H1 (cell line): Measurements from ENCODE around the gene NXPH3. TPM values are rescaled to one million over a fixed set of nuclear protein-coding genes. Genes with fewer than 3 reads are reported as not detected.

Source experiments
- CTCF ChIA-PET: fragments of 300-600 bp; sonication (Branson Sonifier 250); formaldehyde crosslinking; loops from one replicate; lab custom pipeline; 2021; ENCODE audit not compliant: partially characterized antibody; lab: Charles Lee
- POLR2A ChIA-PET: fragments of 300-600 bp; sonication (Branson Sonifier 250); formaldehyde crosslinking; loops from one replicate; lab custom pipeline; 2021; ENCODE audit warnings: inconsistent platforms; ENCODE audit not compliant: partially characterized antibody; lab: Charles Lee
- DNase-seq, 2 experiments: peaks; one replicate each; pipeline versions ENCODE4 v3.0.0 to v3.0.0-alpha.2; 2010 to 2022; ENCODE audit warnings: low spot score in 2 of 2, low read depth in 1 of 2, mixed read lengths in 1 of 2
- FAIRE-seq: peaks from 2 replicates; lab custom pipeline; 2011; peaks lifted over from hg19 to GRCh38; lab: Jason Lieb, UNC
- H2AFZ ChIP-seq: 2 replicates; pipeline ENCODE4 v1.8.1; 2012; ENCODE audit warnings: low read length, inconsistent platforms
- H2AK5ac ChIP-seq: 2 replicates; pipeline ENCODE4 v1.6.1; 2013; ENCODE audit warnings: low read depth, low read length
- H2BK120ac ChIP-seq: replicated peaks from 2 replicates; pipeline ENCODE3; 2013; ENCODE audit warnings: low read depth, low read length, inconsistent platforms
- H2BK12ac ChIP-seq: 2 replicates; pipeline ENCODE4 v1.6.1; 2013; ENCODE audit warnings: low read depth, low read length
- H2BK15ac ChIP-seq: 2 replicates; pipeline ENCODE4 v1.6.1; 2013; ENCODE audit warnings: low read length
- H2BK20ac ChIP-seq: 2 replicates; pipeline ENCODE4 v1.6.1; 2013; ENCODE audit warnings: low read length
- H2BK5ac ChIP-seq: 2 replicates; pipeline ENCODE4 v1.6.1; 2013; ENCODE audit warnings: low read depth, low read length
- H3K14ac ChIP-seq: 2 replicates; pipeline ENCODE4 v1.6.1; 2013; ENCODE audit warnings: inconsistent platforms; ENCODE audit not compliant: insufficient read length
- H3K18ac ChIP-seq: 2 replicates; pipeline ENCODE4 v1.6.1; 2013; ENCODE audit warnings: low read length; ENCODE audit errors: extremely low read depth
- H3K23ac ChIP-seq: 2 replicates; pipeline ENCODE4 v1.6.1; 2013; ENCODE audit warnings: inconsistent platforms; ENCODE audit not compliant: insufficient read length
- H3K23me2 ChIP-seq: 2 replicates; pipeline ENCODE4 v1.6.1; 2013; ENCODE audit warnings: low read depth, low read length
- H3K27ac ChIP-seq: 2 replicates; pipeline ENCODE4 v1.6.1; 2011; ENCODE audit warnings: low read depth, low read length, inconsistent platforms
- H3K27me3 ChIP-seq, 4 experiments: replicated peaks in 1 of 4; 1 replicate in 1 of 4; 2 replicates in 3 of 4; pipeline versions ENCODE4 v1.6.1 to v1.8.1; 2011 to 2013; ENCODE audit warnings: low read length in 3 of 4, mild to moderate bottlenecking in 3 of 4, inconsistent platforms in 2 of 4, mixed read lengths in 2 of 4, moderate library complexity in 1 of 4; ENCODE audit not compliant: control insufficient read depth in 3 of 4, insufficient read depth in 3 of 4; ENCODE audit errors: extremely low read depth in 1 of 4
- H3K36me3 ChIP-seq, 4 experiments: 2 replicates each; pipeline versions ENCODE4 v1.6.1 to v1.8.1; 2011 to 2013; ENCODE audit warnings: mild to moderate bottlenecking in 4 of 4, low read length in 3 of 4, moderate library complexity in 2 of 4, control low read depth in 1 of 4, inconsistent platforms in 1 of 4; ENCODE audit not compliant: insufficient read depth in 4 of 4, control insufficient read depth in 2 of 4
- H3K4ac ChIP-seq: replicated peaks from 2 replicates; pipeline ENCODE3; 2013; ENCODE audit warnings: low read length, low read depth, mixed read lengths, inconsistent platforms; ENCODE audit not compliant: insufficient read length
- H3K4me1 ChIP-seq, 4 experiments: replicated peaks in 1 of 4; 1 replicate in 1 of 4; 2 replicates in 3 of 4; pipeline versions ENCODE4 v1.6.1 to v1.8.1; 2011 to 2013; ENCODE audit warnings: low read length in 3 of 4, inconsistent platforms in 2 of 4, mixed read lengths in 1 of 4; ENCODE audit not compliant: insufficient read depth in 4 of 4, control insufficient read depth in 3 of 4
- H3K4me2 ChIP-seq, 2 experiments: 2 replicates each; pipeline versions ENCODE4 v1.6.1 to v1.8.1; 2011 to 2013; ENCODE audit warnings: low read depth in 2 of 2, low read length in 2 of 2, control low read depth in 1 of 2, inconsistent platforms in 1 of 2, mild to moderate bottlenecking in 1 of 2; ENCODE audit not compliant: insufficient read depth in 1 of 2
- H3K4me3 ChIP-seq, 4 experiments: fragments of 200-600, 300-600 bp in 1 of 4; sonication (generic), shearing (Covaris generic), sonication (Bioruptor Twin) in 1 of 4; 2 replicates each; pipeline versions ENCODE4 v1.5.1 to v1.8.1; 2011 to 2016; ENCODE audit warnings: low read length in 4 of 4, low read depth in 3 of 4, control low read depth in 2 of 4, inconsistent platforms in 2 of 4, mild to moderate bottlenecking in 2 of 4, mixed read lengths in 1 of 4, moderate library complexity in 1 of 4; ENCODE audit not compliant: insufficient read depth in 2 of 4; ENCODE audit errors: extremely low read depth in 1 of 4
- H3K56ac ChIP-seq: replicated peaks from 2 replicates; pipeline ENCODE3; 2013; ENCODE audit warnings: low read depth, mild to moderate bottlenecking, mixed read lengths, low read length, inconsistent platforms; ENCODE audit not compliant: insufficient read length
- H3K79me1 ChIP-seq: 2 replicates; pipeline ENCODE4 v1.6.1; 2013; ENCODE audit warnings: low read depth, low read length, control low read depth
- H3K79me2 ChIP-seq, 2 experiments: 2 replicates each; pipeline versions ENCODE4 v1.6.1 to v1.8.1; 2012 to 2013; ENCODE audit warnings: low read length in 2 of 2, mild to moderate bottlenecking in 2 of 2, inconsistent platforms in 1 of 2; ENCODE audit not compliant: insufficient read depth in 2 of 2, control insufficient read depth in 1 of 2
- H3K9ac ChIP-seq, 4 experiments: replicated peaks in 1 of 4; 1 replicate in 1 of 4; 2 replicates in 3 of 4; pipeline versions ENCODE4 v1.6.1 to v1.8.1; 2011 to 2013; ENCODE audit warnings: low read depth in 3 of 4, low read length in 3 of 4, control low read depth in 2 of 4, mild to moderate bottlenecking in 2 of 4, moderate library complexity in 2 of 4, inconsistent platforms in 1 of 4; ENCODE audit errors: extremely low read depth in 1 of 4
- H3K9me3 ChIP-seq, 2 experiments: 2 replicates each; pipeline versions ENCODE4 v1.6.1 to v1.8.1; 2012 to 2013; ENCODE audit warnings: mild to moderate bottlenecking in 2 of 2, moderate library complexity in 2 of 2, control low read depth in 1 of 2, inconsistent platforms in 1 of 2, low read depth in 1 of 2, low read length in 1 of 2, mixed read lengths in 1 of 2; ENCODE audit not compliant: insufficient read depth in 2 of 2
- H4K20me1 ChIP-seq, 2 experiments: replicated peaks in 1 of 2; 2 replicates each; pipeline versions ENCODE3 to v1.8.1; 2011 to 2013; ENCODE audit warnings: inconsistent platforms in 2 of 2, low read length in 2 of 2, mild to moderate bottlenecking in 1 of 2; ENCODE audit not compliant: insufficient read depth in 2 of 2, control insufficient read depth in 1 of 2
- H4K5ac ChIP-seq: 2 replicates; pipeline ENCODE4 v1.6.1; 2013; ENCODE audit warnings: low read length, low read depth, mixed read lengths, inconsistent platforms; ENCODE audit not compliant: insufficient read length
- H4K8ac ChIP-seq: 2 replicates; pipeline ENCODE4 v1.8.0; 2013; ENCODE audit warnings: mild to moderate bottlenecking, moderate library complexity, low read length, inconsistent platforms; ENCODE audit not compliant: insufficient read depth; ENCODE audit errors: extremely low read depth
- H4K91ac ChIP-seq: replicated peaks from 2 replicates; pipeline ENCODE3; 2013; ENCODE audit warnings: low read length, mixed read lengths, inconsistent platforms; ENCODE audit not compliant: insufficient read length
- CHD1 ChIP-seq: IDR thresholded peaks from 2 replicates; pipeline ENCODE4 v1.6.1; 2012; ENCODE audit warnings: low read depth, low read length, improper control_type of control experiment
- GABPA ChIP-seq: IDR thresholded peaks from 2 replicates; pipeline ENCODE4 v1.6.1; 2011; ENCODE audit warnings: mild to moderate bottlenecking, low read length, moderate library complexity, borderline replicate concordance; ENCODE audit not compliant: insufficient read depth
- GTF2F1 ChIP-seq: IDR thresholded peaks from 2 replicates; pipeline ENCODE4 v1.6.1; 2012; ENCODE audit warnings: low read depth, low read length, improper control_type of control experiment, borderline replicate concordance
- KDM4A ChIP-seq: IDR thresholded peaks from one replicate; pipeline ENCODE4 v1.7.1; 2012; ENCODE audit warnings: low read depth, mild to moderate bottlenecking, moderate library complexity, low read length, inconsistent platforms; ENCODE audit not compliant: severe bottlenecking
- NANOG ChIP-seq: IDR thresholded peaks from 2 replicates; pipeline ENCODE4 v1.6.1; 2011; ENCODE audit warnings: low read length, low read depth, mild to moderate bottlenecking, inconsistent platforms; ENCODE audit not compliant: insufficient read depth, poor library complexity, severe bottlenecking
- PHF8 ChIP-seq: fragments of 200-600 bp; sonication (generic); conservative IDR thresholded peaks from 2 replicates; pipeline ENCODE4 v1.7.1; 2012; ENCODE audit warnings: low read depth, mild to moderate bottlenecking, inconsistent platforms, low read length, moderate library complexity
- TAF7 ChIP-seq: optimal IDR thresholded peaks from 2 replicates; pipeline ENCODE3; 2011; ENCODE audit warnings: low read depth, mild to moderate bottlenecking, inconsistent platforms, low read length, moderate library complexity, borderline replicate concordance
- TCF12 ChIP-seq: IDR thresholded peaks from 2 replicates; pipeline ENCODE4 v1.6.1; 2011; ENCODE audit warnings: low read depth, mild to moderate bottlenecking, low read length
- TEAD4 ChIP-seq: IDR thresholded peaks from 2 replicates; pipeline ENCODE4 v1.6.1; 2012; ENCODE audit warnings: low read depth, low read length, inconsistent platforms, mixed read lengths
- WGBS, 2 experiments: shearing (Covaris generic) in 1 of 2; methylation state at CpG; one replicate each; pipeline versions ENCODE4 v1.1.6 to v1.1.7; 2013 to 2015; ENCODE audit warnings: low lambda C conversion rate in 2 of 2, mixed read lengths in 2 of 2, inconsistent platforms in 1 of 2, low coverage in 1 of 2, missing lambda C conversion rate in 1 of 2; ENCODE audit not compliant: insufficient replicate concordance in 2 of 2, insufficient coverage in 1 of 2, insufficient read length in 1 of 2; ENCODE audit errors: extremely low coverage in 1 of 2, missing lambda C conversion rate in 1 of 2; 5-methylcytosine and 5-hydroxymethylcytosine counted together
- polyA plus RNA-seq, 7 experiments: library from polyadenylated mRNA; depleted of rRNA in 3 of 7; stranded (reverse) in 5 of 7; unstranded in 2 of 7; fragments of >200 nt in 5 of 7; fragments of 200-250 nt in 2 of 7; gene quantifications; 1 replicate in 5 of 7; 2 replicates in 1 of 7; 4 replicates in 1 of 7; pipeline versions ENCODE4 v1.2.1 to v1.2.3, GENCODE V29; 2011 to 2013; ENCODE audit warnings: missing spikeins in 2 of 7, mixed read lengths in 2 of 7
- total RNA-seq: library from RNA; stranded (reverse); fragmentation: NEBNext Ultra II Directional; extraction: Animal tissue kit (Norgen Biotek cat#: 25700); gene quantifications from 2 replicates; pipeline ENCODE4 v1.2.1, GENCODE V29; 2021

NXPH3 gene
- total and polyA plus RNA-seq, 2 of the 8 experiments (the other 6 are each of a cell fraction or from before 2014, with no cell fraction given): 2.5 to 3.7 TPM

DNA sequence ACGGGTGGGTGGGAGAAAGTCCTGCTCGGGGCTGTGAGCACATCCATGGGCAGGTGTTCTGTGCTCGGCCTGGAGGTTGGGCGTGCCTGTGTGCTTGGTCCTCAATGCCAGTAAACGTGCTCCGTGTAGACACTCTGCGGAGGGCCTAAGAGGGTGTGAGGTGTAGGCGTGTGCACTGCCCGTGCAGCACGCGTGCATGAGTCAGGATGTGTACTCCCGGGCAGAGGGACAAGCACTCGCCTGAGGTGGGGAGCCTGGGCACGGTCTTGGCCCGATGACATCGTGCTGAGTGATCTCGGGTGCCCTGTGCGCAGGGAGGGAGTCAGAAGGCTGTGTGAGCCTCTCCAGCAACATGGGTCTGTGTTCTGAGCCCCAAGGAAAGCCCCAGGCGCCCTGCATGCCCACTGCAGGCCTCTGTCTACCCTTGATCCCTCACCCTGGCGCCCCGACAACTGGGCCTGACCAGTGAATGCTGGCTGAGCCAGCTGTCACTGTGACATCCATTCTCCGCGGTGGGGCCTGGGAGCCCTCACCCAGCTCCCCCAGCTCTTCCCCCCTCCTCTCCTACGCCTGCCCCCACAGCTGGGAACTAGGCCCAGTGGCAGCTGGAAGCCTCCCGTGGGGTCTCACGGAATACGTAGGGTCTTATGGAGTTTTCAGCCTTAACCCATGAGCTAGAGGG lies 23.5 kb upstream of the NXPH3 start:
- no peak overlapping the region for H3K4me2 ChIP-seq
- no peaks in the 10 kb centered on the region for H3K9me3 ChIP-seq
- no peak overlapping the region for H2AK5ac ChIP-seq
- H3K4me1 ChIP-seq: peaks cover 0 to 11% (median 8%) of the 10 kb centered on the region in 4 experiments; a peak in 5 of 7 replicates
- H4K8ac ChIP-seq: peak overlapping the region; percentile 43; the same call in 1 of the 2 replicates
- no peak overlapping the region for H3K27ac ChIP-seq
- 0 out of 2 replicates have a peak overlapping the region, but pooled peaks have one; percentile 56 for H2BK5ac ChIP-seq
- no peaks in the 10 kb centered on the region for H3K23me2 ChIP-seq
- no peaks in the 10 kb centered on the region for H3K36me3 ChIP-seq
- H4K91ac ChIP-seq: no peak overlapping the region
- H2BK20ac ChIP-seq: no peak overlapping the region
- no peak overlapping the region for H3K56ac ChIP-seq
- FAIRE-seq (no peak), DNase-seq (no peak)
- H2BK120ac ChIP-seq: no peak overlapping the region
- H3K18ac ChIP-seq: no peak overlapping the region
- 0 out of 2 replicates have a peak overlapping the region, but pooled peaks have one; percentile 68 for H2BK12ac ChIP-seq
- no peak overlapping the region for H3K4me3 ChIP-seq
- no peaks in the 10 kb centered on the region for H4K20me1 ChIP-seq
- no peak overlapping the region for H3K9ac ChIP-seq
- peaks cover 0 to 3% (median 1%) of the 10 kb centered on the region in 4 experiments; a peak in 2 of 7 replicates for H3K27me3 ChIP-seq
- no peaks in the 10 kb centered on the region for H3K79me2 ChIP-seq
- WGBS, 2 experiments: 90% methylated on average over 27 of the region's 27 CpGs; no CpG with 5 or more reads in 1 of the 2 experiments
- ChIA-PET POLR2A (interaction anchor here (0.7 kb wide), 1 partner anchor 137 kb away, joined by 4 read pairs; the partner anchor contains the start of gene PHB1), CTCF (interaction anchor here (0.6 to 16.4 kb wide), 9 partner anchors 14 to 287 kb away, joined by 3 to 228 read pairs (median 5); no protein-coding TSS in a partner anchor)
- H2AFZ ChIP-seq: no peak overlapping the region
- no peak overlapping the region for H3K4ac ChIP-seq
- H3K79me1 ChIP-seq: no peaks in the 10 kb centered on the region
- H2BK15ac ChIP-seq: no peak overlapping the region
- no peak overlapping the region for H3K23ac ChIP-seq
- no peak overlapping the region for H4K5ac ChIP-seq
- H3K14ac ChIP-seq: no peak overlapping the region
- TF ChIP-seq GTF2F1 (no peak), TAF7 (no peak), PHF8 (no peak), KDM4A (no peak), NANOG (no peak), TEAD4 (no peak), CHD1 (no peak), TCF12 (no peak), GABPA (no peak)
